ENCODE results near the gene DUSP5.

The DUSP5 gene

GRCh38 chr10:110510086-110510485 lies 12.4 kb downstream of the DUSP5 start:
- no peak for DNase-seq (ENCODE audit: low read depth in 2 of 2)
- no peak overlapping the region for H3K4me3 ChIP-seq (replicated peaks in 1 of 2; ENCODE audit: low read depth in 2 of 2, low read length in 2 of 2)
- TF ChIP-seq CTCF (IDR thresholded peaks at IDR 0.05; ENCODE audit: low read depth, low read length): no peak

GRCh38 chr10:110510730-110511129 lies 13.0 kb downstream of the DUSP5 start:
- TF ChIP-seq CTCF (IDR thresholded peaks at IDR 0.05; ENCODE audit: low read depth, low read length): no peak
- no peak for DNase-seq (ENCODE audit: low read depth in 2 of 2)
- no peak overlapping the region for H3K4me3 ChIP-seq (replicated peaks in 1 of 2; ENCODE audit: low read depth in 2 of 2, low read length in 2 of 2)

DNA sequence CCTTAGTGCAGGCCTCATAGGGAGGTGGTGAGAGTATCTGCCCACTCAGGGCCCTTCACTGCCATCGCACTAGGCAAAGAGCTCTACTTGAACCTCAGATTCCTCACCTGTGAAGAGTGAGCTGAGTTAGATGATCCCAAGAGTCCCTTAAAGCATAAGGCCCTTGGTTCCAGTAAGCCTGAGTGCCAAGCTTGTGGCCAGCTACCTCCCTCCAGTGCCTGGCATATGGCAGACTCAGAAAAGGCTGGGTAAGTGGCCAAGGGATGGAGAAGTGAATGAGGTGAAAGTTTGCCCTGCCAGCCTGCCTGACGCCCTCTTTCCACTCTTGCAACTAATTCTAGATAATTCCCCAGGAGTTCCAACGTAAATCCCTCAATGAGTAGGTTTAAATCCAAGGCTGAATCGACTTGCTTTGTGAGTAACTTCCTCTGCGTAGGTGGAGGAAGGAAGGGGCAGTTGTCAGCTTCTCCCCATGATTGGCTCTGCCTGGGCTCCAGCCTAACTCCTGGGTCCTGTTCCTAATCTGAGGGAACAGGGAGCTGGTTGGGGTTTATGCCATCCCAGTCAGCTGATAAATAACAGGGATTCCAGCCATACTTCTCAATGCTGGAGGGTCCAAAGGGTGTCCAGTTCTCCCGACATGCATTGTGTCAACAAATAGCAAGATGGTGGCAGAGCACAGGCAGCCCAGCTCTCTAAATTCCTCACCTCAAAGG lies 14.2 kb downstream of the DUSP5 start:
- DNase-seq (ENCODE audit: low read depth in 2 of 2): peak; percentile 65 to 86
- TF ChIP-seq CTCF (IDR thresholded peaks at IDR 0.05; ENCODE audit: low read depth, low read length): no peak

DNA sequence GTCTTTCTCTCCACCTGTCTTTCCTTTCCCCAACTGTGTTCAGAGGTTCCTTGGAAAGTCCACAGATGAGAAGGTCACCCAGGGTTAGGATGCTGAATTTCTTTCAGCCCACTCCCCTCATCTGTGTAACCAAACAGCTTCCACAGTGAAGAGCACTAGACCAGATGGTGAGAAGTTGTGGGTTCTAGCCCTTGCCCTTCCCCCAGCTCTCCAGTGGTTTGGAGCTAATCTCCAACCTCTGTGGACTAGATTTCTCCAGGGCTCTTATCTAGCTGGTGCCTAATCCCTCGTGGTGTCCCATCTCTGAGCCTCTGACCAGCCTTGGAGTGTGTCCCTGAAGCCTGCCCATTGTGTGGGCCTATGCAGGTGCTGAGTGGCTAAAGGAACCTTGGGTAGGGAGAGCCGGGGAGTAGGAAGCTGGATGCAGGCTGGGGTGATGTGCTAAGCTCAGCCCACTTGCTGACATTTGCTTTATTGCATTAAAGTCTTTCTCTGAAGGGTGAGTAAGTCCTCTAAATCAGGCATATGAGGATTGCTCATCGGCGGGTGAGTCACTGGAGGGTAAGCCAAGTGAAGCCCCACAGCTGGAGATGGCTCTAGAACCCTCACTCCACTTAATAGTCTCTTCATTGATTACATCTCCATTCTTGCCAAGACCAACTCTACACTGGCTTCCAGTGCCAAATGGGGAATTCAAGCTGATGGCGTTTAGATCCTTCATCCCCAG lies 14.9 kb downstream of the DUSP5 start:
- H3K4me3 ChIP-seq (replicated peaks in 1 of 2; ENCODE audit: low read depth in 2 of 2, low read length in 2 of 2): no peak overlapping the region
- no peak for TF ChIP-seq CTCF (IDR thresholded peaks at IDR 0.05; ENCODE audit: low read depth, low read length)
- peak; percentile 87 to 94 for DNase-seq (ENCODE audit: low read depth in 2 of 2)

More for the DNA sequence above, 14.2 kb downstream of the DUSP5 start:
- H3K4me3 ChIP-seq (replicated peaks in 1 of 2; ENCODE audit: low read depth in 2 of 2, low read length in 2 of 2): no peak overlapping the region

DNA sequence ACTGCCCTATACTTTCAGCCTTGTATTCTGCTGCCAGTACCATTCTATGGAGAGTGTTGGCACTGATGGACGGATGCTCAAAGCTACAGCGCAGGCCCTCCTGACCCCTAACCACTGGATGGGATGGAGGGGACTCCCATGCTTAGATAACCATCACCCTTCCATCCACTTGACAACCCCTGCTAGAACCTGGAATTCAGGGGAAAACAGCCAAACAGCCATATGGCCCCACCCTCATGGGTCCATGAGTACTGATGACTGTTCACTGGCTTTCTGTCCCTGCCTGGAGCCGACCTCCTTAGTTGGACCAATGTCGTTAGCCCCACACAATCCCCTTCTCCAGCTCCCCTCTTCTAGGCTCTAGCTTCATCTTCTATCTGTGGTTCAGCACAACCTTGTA lies 16.2 kb downstream of the DUSP5 start:
- DNase-seq (ENCODE audit: low read depth in 2 of 2): no peak
- no peak overlapping the region for H3K4me3 ChIP-seq (replicated peaks in 1 of 2; ENCODE audit: low read depth in 2 of 2, low read length in 2 of 2)
- no peak for TF ChIP-seq CTCF (IDR thresholded peaks at IDR 0.05; ENCODE audit: low read depth, low read length)

DNA sequence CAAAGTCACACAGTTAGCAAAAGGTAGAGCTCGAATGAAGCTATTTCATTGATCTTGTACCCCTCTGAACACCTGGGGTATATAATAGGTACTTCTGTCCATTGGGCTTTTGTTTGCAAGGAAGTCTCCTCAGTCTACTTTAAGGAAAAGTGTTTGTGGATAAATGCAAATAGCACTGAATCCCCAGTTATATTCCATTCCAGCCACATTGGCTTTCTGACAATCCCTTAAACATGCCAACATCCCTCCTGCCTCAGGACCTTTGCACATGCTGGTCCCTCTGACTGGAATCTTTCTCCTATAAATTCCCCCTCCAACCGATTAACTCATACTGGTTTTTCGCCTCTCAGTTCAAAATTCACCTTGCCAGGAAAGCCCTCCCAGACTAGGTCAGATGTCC lies 17.1 kb downstream of the DUSP5 start:
- DNase-seq (ENCODE audit: low read depth in 2 of 2): no peak
- no peak for TF ChIP-seq CTCF (IDR thresholded peaks at IDR 0.05; ENCODE audit: low read depth, low read length)
- no peak overlapping the region for H3K4me3 ChIP-seq (replicated peaks in 1 of 2; ENCODE audit: low read depth in 2 of 2, low read length in 2 of 2)
